Measurements from ENCODE around the gene WFDC10A.
"Not testable (repeated sequence)": the region's sequence is repeated elsewhere in the genome, so short reads cannot be mapped to it uniquely, and the experiment has no call there.

DNA sequence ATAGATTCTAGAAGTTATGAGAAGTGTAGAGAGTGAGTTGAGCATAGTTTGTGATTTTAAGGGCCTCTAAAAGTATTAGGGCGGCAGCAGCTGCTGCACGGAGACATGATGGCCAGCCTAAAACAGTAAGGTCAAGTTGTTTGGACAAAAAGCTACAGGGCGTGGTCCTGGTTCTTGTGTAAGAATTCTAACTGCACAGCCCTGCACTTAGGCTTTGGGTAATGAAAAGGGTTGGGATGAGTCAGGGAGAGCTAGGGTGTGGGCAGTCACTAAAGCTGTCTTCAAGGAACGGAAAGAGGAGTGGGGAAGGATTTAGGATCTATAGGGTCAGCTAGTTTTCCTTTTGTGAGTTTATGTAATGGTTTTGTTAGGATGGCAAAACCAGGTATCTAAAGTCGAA is 43.6 kb upstream of the WFDC10A start:
- TF ChIP-seq, protein P1, sequence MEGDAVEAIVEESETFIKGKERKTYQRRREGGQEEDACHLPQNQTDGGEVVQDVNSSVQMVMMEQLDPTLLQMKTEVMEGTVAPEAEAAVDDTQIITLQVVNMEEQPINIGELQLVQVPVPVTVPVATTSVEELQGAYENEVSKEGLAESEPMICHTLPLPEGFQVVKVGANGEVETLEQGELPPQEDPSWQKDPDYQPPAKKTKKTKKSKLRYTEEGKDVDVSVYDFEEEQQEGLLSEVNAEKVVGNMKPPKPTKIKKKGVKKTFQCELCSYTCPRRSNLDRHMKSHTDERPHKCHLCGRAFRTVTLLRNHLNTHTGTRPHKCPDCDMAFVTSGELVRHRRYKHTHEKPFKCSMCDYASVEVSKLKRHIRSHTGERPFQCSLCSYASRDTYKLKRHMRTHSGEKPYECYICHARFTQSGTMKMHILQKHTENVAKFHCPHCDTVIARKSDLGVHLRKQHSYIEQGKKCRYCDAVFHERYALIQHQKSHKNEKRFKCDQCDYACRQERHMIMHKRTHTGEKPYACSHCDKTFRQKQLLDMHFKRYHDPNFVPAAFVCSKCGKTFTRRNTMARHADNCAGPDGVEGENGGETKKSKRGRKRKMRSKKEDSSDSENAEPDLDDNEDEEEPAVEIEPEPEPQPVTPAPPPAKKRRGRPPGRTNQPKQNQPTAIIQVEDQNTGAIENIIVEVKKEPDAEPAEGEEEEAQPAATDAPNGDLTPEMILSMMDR (conservative IDR thresholded peaks at IDR 0.05 in 1 of 2, IDR thresholded peaks at IDR 0.05 in 1 of 2; ENCODE audit: low read depth in 1 of 2, low read length in 2 of 2): not testable (repeated sequence)
- not testable (repeated sequence) for TF ChIP-seq EZH2 (IDR thresholded peaks at IDR 0.05; ENCODE audit: low read length, missing control alignments)
